Suppressor macrophage (primary cell): Measurements from ENCODE around the gene BTG1.
A peak's percentile ranks its signal among the peaks of the same experiment; 100 is the strongest.
"Not testable (repeated sequence)": the region's sequence is repeated elsewhere in the genome, so short reads cannot be mapped to it uniquely, and the experiment has no call there.

Experiments
- DNase-seq, 4 experiments: peaks; one replicate each; pipeline ENCODE4 v3.0.0-alpha.2; 2020 to 2022

BTG1 gene

DNA sequence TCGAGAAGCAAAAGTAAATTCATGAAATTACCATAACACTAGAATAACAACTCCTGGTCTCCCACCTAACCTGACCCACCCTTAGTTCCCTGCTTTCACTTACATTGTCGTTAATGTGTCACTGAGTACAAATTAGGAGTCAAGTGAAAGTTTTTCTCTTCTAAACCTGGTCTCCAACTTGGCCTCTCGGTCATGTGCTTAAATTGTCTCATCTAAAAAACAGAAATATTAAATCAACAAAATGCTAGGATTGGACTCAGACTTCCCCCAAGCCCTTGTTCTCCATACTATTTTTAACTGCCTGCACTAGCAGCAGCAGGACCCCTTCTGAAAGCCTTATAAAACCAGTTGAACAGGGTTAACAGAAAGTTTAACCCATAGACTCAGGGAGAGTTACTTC lies 1.8 kb upstream of the BTG1 start:
- peak in 2 of 4 experiments; percentile 39 to 46 for DNase-seq

GRCh38 chr12:92146497-92147224 lies 1.0 kb upstream of the BTG1 start:
- no peak for DNase-seq

GRCh38 chr12:92145481-92145730 lies 240 bp downstream of the BTG1 start:
- DNase-seq = no peak

GRCh38 chr12:92144631-92145480 lies 790 bp downstream of the BTG1 start:
- DNase-seq = peak; percentile 50 to 76 (median 64)

DNA sequence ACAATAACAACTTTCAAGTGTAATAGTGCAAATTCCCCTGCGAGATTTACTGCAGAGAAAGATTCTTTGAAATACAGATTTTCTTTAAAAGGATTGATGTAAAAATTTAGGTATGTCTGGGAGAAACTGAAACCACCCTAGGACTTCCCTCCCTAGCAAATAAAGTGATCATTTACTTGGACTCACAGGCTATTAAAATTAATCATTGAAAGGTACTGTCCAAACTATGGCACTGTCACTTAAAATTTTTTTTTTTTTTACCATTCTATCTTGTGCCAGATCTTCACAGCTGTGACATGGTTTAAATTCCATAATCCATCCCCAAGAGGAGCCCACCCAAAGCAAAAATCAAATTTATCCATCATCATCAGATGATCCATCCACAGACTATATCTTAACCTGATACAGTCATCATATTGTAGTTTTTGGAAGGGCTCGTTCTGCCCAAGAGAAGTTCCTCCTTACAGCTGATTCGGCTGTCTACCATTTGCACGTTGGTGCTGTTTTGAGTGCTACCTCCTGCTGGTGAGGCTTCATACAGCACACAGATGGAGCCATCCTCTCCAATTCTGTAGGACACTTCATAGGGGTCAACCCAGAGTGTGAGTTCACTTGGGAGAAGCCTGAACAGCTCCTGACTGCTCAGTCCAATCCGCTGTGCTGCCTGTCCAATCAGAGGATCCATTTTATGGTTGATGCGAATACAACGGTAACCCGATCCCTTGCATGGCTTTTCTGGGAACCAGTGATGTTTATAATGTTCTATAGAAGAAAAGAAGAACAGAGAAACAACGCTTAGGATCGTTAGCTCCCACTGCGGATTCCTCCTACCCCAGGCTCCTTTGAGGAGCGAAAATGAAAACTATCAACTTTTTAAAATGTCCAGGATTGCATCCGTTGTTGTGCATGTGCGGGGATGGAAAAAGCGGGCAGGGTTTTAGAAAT lies 1.7 kb downstream of the BTG1 start:
- DNase-seq = peak; percentile 82 to 92 (median 88)

DNA sequence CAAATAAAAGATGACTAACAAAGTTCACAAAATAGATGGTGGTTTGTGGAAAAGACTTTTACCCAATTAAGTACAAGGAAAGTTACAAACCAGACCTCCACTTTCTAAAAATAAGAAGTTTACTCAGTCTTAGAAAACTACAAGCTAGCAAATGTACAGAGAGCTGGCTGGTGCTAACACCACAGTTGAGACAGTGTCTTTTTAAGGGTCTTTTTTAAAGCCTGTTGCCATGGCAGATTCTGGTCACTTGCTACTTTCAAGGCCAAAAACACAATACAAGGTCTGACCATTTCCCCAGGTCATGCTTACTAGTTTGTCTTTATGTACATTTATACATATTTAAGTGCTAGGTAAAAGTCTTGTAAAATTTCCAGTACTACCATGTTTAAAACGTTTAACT lies 2.4 kb downstream of the BTG1 start:
- DNase-seq = no peak

- no peak for DNase-seq
Measured at GRCh38 chr12:92142251-92142926, 3.3 kb downstream of the BTG1 start.

DNA sequence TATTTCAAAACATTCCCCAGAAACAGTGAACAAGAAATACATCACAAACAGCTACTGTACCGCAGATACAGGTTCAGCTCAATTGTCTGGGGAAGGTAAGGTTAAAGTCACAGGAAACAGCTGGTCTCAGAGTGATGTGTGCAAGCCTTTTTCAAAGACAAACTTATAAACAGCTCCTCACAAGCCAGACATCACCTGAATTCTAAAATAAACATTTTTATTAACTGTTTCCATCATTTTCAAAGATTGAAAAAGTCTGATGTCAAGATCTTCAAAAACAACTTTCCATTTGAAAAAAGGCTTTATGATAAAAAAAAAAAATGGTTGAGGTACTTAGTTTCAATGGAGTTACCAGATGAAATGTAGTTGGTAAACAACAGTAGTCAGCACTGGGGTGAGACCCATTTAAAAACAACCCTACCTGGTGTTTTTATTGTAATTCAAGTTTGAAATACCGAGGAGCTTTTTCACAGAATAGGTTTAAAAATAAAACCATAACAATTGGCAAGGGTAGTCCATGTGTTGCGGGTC lies 4.0 kb downstream of the BTG1 start:
- no peak for DNase-seq

- peak in 2 of 4 experiments; percentile 32 to 38 for DNase-seq
Measured at GRCh38 chr12:92140896-92141536, 4.6 kb downstream of the BTG1 start.

DNA sequence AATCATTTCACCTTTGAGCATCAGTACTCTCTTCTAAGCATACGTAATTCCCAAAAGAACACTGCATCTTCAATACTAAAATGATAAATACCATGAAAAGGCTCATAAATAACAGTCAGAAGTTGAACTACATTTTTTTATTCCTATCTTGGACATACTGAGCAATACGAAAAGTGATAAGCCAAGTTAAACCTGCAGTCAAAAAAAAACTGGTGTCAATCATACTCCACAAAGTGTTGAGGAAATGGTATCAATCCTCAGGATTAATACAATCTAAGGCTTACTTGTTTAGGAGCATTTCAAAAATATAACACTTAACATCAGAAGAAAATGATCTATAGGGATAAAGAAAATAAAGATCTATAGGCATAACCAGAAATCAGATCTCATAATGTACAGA lies 5.5 kb downstream of the BTG1 start:
- DNase-seq = no peak

DNA sequence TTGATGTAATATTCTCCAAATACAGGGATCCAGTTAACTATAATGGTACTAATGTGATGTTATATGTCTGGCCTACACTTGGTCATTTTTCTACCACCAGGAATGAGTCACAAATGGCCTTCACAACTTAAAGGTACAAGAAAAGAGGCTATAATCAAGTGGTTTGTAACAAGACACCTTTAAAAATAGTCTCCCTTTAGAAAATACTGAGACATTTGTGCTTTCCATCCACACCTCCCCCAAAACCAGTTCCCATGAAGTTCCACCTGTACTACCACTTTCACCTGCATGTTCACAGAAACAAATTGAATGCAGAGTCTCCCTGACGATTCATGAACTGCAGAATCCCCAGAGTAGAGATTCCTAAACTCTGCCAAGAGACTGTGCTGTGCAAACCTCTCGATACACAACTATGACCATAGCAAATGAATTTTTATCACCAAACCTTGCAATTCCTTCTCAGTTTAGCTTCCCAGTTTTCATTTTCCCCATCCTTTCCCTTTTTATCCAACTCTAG lies 6.0 kb downstream of the BTG1 start:
- no peak for DNase-seq

GRCh38 chr12:92138626-92139025 lies 7.0 kb downstream of the BTG1 start:
- no peak for DNase-seq

DNA sequence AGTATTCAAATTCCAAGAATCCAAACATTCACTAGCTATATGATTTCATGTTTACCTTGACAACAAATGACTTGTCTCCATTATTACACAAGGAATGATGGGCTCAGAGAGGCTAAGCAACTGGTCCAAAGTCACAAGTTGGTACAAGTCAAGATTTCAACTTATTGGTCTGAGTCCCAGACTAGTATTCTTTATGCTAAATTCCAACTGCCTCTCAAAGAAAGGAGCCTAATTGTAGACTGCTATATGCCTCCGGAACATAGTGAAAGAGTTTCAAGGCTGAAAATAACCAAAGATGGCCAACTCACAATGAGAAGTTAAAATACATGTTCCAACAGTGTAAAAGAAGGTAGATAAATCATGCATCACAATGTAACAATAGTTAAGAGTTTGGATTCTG lies 7.5 kb downstream of the BTG1 start:
- DNase-seq = peak in 1 of 4 experiments; percentile 26

DNA sequence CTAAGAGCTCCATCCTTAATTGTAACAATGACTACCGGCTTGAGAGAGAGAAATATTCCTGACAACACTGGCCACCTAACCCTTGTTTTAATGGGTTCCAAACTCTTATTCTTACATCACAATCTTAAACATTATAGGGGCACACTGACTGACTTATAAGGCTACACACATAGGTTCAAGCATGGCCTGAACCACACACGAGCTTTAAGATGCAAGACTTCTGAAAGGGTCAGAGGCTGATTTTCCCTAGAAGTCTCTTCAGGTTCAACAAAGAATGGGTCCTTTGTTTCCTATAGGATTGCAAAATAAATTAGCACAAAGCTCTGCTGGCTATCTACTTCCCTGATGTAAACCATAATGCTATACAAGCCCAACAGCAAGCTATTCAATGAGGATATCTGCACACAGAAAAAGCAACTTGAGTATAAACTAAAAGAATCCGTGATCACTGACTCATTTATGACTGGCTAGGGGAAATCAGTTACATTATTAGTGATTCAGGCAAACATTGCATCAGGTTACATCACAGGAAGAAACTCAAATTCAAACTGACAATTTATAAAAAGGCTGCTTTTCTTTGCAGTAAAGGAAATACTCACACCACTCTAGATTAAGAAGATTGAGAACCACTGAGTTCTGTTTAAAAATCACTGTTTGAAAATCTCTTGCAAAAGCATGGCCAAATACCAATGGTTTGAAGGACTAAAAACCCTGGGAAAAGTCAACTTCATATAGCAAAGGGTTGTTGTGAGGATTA lies 8.5 kb downstream of the BTG1 start:
- peak in 3 of 4 experiments; percentile 41 to 81 (median 72) for DNase-seq

GRCh38 chr12:92136026-92136730 lies 9.5 kb downstream of the BTG1 start:
- peak in 3 of 4 experiments; percentile 40 to 51 (median 50) for DNase-seq

GRCh38 chr12:92135541-92135940 lies 10.1 kb downstream of the BTG1 start:
- DNase-seq = not testable (repeated sequence)

DNA sequence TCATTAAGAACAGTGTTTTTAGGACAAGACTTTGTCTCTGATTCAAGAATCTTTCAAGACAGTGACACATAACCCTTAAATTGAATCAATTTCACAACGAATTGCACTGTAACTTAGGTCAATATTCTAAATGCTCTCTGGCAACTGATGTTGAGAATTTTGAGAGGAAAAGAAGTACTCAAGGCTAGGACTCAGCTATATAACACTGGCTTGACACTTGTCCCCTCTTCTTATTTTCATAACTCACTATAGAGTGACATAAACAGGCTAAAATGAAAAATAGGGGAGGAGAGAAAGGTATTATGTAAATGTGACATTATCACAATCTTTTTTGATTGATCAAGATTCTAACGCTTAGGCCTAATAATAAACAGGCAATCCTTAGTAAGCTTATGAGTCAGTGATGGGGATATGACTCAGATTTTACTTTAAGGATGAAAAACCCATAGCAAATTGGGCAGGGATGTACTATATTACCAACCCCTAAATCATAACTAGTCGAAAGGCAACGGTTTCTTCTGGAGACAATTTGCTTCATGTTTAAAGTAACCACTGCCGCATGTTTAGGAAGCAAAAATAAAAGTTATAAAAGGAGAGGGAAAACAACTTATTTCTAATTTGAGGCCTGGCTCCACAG lies 10.9 kb downstream of the BTG1 start:
- DNase-seq = peak in 2 of 4 experiments; percentile 41 to 59

- peak; percentile 34 to 84 (median 58) for DNase-seq
Measured at GRCh38 chr12:92133795-92134637, 11.6 kb downstream of the BTG1 start.
